SK-N-SH (cell line): ENCODE data around the gene CALM1.

Experiments
- FOXJ3 ChIP-seq: sonication (generic); formaldehyde crosslinking; IDR thresholded peaks from 2 replicates; pipeline ENCODE4 v1.5.1; 2020; ENCODE audit warnings: mild to moderate bottlenecking, missing genetic modification reagents
- RXRA ChIP-seq: IDR thresholded peaks from 2 replicates; pipeline ENCODE4 v1.4.0; 2012; ENCODE audit warnings: low read depth, mild to moderate bottlenecking, borderline replicate concordance
- USF1 ChIP-seq: IDR thresholded peaks from 2 replicates; pipeline ENCODE4 v1.4.0; 2012; ENCODE audit warnings: low read depth, borderline replicate concordance
- TF ChIP-seq, protein P1 (sequence below): IDR thresholded peaks from 2 replicates; pipeline ENCODE4; 2012

GRCh38 chr14:90373887-90374286 is 22.9 kb upstream of the CALM1 start:
- no peak for TF ChIP-seq USF1
- TF ChIP-seq, protein P1, sequence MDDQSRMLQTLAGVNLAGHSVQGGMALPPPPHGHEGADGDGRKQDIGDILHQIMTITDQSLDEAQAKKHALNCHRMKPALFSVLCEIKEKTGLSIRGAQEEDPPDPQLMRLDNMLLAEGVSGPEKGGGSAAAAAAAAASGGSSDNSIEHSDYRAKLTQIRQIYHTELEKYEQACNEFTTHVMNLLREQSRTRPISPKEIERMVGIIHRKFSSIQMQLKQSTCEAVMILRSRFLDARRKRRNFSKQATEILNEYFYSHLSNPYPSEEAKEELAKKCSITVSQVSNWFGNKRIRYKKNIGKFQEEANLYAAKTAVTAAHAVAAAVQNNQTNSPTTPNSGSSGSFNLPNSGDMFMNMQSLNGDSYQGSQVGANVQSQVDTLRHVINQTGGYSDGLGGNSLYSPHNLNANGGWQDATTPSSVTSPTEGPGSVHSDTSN, result no peak
- no peak for TF ChIP-seq FOXJ3
- TF ChIP-seq RXRA, result no peak
